Muscle of arm (tissue), 12 donors: ENCODE measurements around the gene ADA. TPM values are rescaled to one million over a fixed set of nuclear protein-coding genes. Genes with fewer than 3 reads are reported as not detected.

Experiments used
- DNase-seq: peaks from one replicate; pipeline ENCODE4 v3.0.0-alpha.2; 2013
- polyA plus RNA-seq, 12 donors: library from polyadenylated mRNA; unstranded; fragments of 120-200 nt; gene quantifications; one replicate each; pipeline ENCODE4 v1.2.1, GENCODE V29; 2013; ENCODE audit not compliant: insufficient read length in 12 of 12

Gene ADA
- polyA plus RNA-seq, 12 donors = 4.1 to 10.7 (median 6.8) TPM; not detected in 1

- DNase-seq = no peak
Observed at GRCh38 chr20:44581515-44581914, 70.0 kb downstream of the ADA start.

- DNase-seq = no peak
Observed at GRCh38 chr20:44580581-44581268, 70.8 kb downstream of the ADA start.

- DNase-seq = no peak
Observed at GRCh38 chr20:44579313-44580081, 72.0 kb downstream of the ADA start.

- no peak for DNase-seq
Observed at GRCh38 chr20:44576297-44576696, 75.2 kb downstream of the ADA start.

- DNase-seq = no peak
Observed at GRCh38 chr20:44574372-44574771, 77.1 kb downstream of the ADA start.

- DNase-seq = no peak
Observed at GRCh38 chr20:44573501-44573869, 78.0 kb downstream of the ADA start.

GRCh38 chr20:44572551-44573500 is 78.7 kb downstream of the ADA start:
- no peak for DNase-seq

GRCh38 chr20:44571362-44571988 is 80.0 kb downstream of the ADA start:
- DNase-seq = no peak

GRCh38 chr20:44570367-44570766 is 81.1 kb downstream of the ADA start:
- no peak for DNase-seq

Other genes with a start within 250 kb of the ADA start
- 10 to 100 TPM in 2 of 12 donors, 1 to 10 TPM in 9, not detected in 1; 3.9 to 13.7 (median 6.8) TPM for gene TTPAL, start 175.8 kb downstream of the ADA start, polyA plus RNA-seq
- gene SERINC3, start 129.6 kb downstream of the ADA start, polyA plus RNA-seq = 10 to 100 TPM in 11 of 12 donors, not detected in 1; 38.1 to 61.1 (median 54.9) TPM
- gene PKIG, start 69.1 kb downstream of the ADA start, polyA plus RNA-seq = 10 to 100 TPM in 11 of 12 donors, not detected in 1; 37.8 to 59.4 (median 46.1) TPM
- gene CCN5, start 63.7 kb upstream of the ADA start, polyA plus RNA-seq = under 1 TPM in 9 of 12 donors, not detected in 3; 0.07 to 0.32 (median 0.14) TPM
- gene KCNK15, start 94.2 kb upstream of the ADA start, polyA plus RNA-seq = under 1 TPM in 8 of 12 donors, not detected in 4; 0.07 to 0.32 (median 0.14) TPM
- 10 to 100 TPM in 3 of 12 donors, 1 to 10 TPM in 8, not detected in 1; 4.0 to 18.8 (median 8.6) TPM for gene RIMS4, start 158.8 kb upstream of the ADA start, polyA plus RNA-seq
- 1,000 to 10,000 TPM in 1 of 12 donors, 100 to 1,000 TPM in 9, 10 to 100 TPM in 2; 99.3 to 1,405 (median 119) TPM for gene YWHAB, start 234.0 kb upstream of the ADA start, polyA plus RNA-seq